Right lung (tissue), 5 donors: ENCODE results near the gene FOXS1. TPM values are rescaled to one million over a fixed set of nuclear protein-coding genes. Genes with fewer than 3 reads are reported as not detected.
"Not testable (repeated sequence)": the region's sequence is repeated elsewhere in the genome, so short reads cannot be mapped to it uniquely, and the experiment has no call there.

ENCODE experiments used
- DNase-seq, 2 donors: peaks; one replicate each; pipeline ENCODE4 v3.0.0-alpha.2; 2013
- polyA plus RNA-seq, 5 donors: library from polyadenylated mRNA; unstranded; fragments of 120-200 nt; gene quantifications; one replicate each; pipeline versions ENCODE4 v1.2.1 to v1.2.3, GENCODE V29; 2013; ENCODE audit warnings: inconsistent platforms in 1 of 5, low replicate concordance in 1 of 5; ENCODE audit not compliant: insufficient read length in 5 of 5, insufficient read depth in 1 of 5

The FOXS1 gene
- polyA plus RNA-seq, 5 donors = 5.0 to 10.6 (median 5.9) TPM

- no peak for DNase-seq
Observed at GRCh38 chr20:31840906-31841816, 4.2 kb downstream of the FOXS1 start.

- no peak for DNase-seq
Observed at GRCh38 chr20:31839782-31840487, 5.5 kb downstream of the FOXS1 start.

GRCh38 chr20:31838646-31839292 is 6.6 kb downstream of the FOXS1 start:
- DNase-seq = no peak

- DNase-seq = no peak
Observed at GRCh38 chr20:31837896-31838397, 7.5 kb downstream of the FOXS1 start.

GRCh38 chr20:31836853-31837608 is 8.4 kb downstream of the FOXS1 start:
- no peak for DNase-seq

GRCh38 chr20:31835977-31836852 is 9.2 kb downstream of the FOXS1 start:
- DNase-seq = no peak

GRCh38 chr20:31835554-31835953 is 9.8 kb downstream of the FOXS1 start:
- no peak for DNase-seq

GRCh38 chr20:31833931-31834521 is 11.4 kb downstream of the FOXS1 start:
- DNase-seq = no peak

- DNase-seq = peak in 1 of 2 donors; percentile 54
Observed at GRCh38 chr20:31833130-31833930, 12.1 kb downstream of the FOXS1 start.

- no peak for DNase-seq
Observed at GRCh38 chr20:31831771-31832306, 13.6 kb downstream of the FOXS1 start.

GRCh38 chr20:31831211-31831610 is 14.2 kb downstream of the FOXS1 start:
- no peak for DNase-seq

GRCh38 chr20:31830406-31830981 is 14.9 kb downstream of the FOXS1 start:
- no peak for DNase-seq

- DNase-seq = no peak
Observed at GRCh38 chr20:31829731-31830130, 15.7 kb downstream of the FOXS1 start.

- DNase-seq = not testable (repeated sequence)
Observed at GRCh38 chr20:31828016-31828415, 17.4 kb downstream of the FOXS1 start.

GRCh38 chr20:31827059-31827458 is 18.3 kb downstream of the FOXS1 start:
- DNase-seq = no peak

- DNase-seq = no peak
Observed at GRCh38 chr20:31826074-31826473, 19.3 kb downstream of the FOXS1 start.

GRCh38 chr20:31824554-31825313 is 20.7 kb downstream of the FOXS1 start:
- no peak for DNase-seq

GRCh38 chr20:31824125-31824485 is 21.3 kb downstream of the FOXS1 start:
- DNase-seq = no peak
